ENCODE results near the gene CCL21.

CCL21 gene

DNA sequence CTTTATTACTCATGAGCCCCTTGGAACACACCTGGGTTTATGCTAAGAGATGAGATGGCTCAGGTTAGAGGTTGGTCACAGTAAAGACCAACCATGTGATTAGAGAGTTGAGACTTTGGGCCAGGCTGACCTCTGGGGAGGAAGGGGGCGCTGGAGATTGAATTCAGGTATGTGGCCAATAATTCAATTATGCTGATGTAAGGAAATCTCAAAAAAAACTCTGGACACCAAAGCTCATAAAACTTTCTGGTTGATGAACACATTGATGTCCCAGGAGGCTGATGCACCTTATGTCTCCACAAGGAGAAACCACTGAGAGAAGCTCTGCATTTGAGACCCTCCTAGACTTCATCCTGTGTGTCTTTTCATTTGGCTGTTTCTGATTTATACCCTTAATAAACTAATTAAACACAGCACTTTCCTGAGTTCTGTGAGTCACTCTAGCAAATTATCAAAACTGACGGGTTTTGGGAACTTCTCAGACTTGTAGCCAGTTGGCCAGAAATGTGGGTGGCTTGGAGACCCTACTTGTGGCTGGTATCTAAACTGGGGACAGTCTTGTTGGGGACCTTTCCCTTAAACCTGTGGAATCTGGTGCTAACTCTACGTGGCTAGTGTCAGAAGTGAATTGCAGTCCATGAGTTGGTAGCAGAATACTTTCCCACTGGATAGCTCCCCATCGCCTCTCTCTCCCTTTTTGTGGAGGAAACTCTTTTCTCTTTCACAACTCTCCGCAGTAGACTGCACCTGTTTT is 40.0 kb downstream of the CCL21 start:
- DNase-seq = no peak

DNA sequence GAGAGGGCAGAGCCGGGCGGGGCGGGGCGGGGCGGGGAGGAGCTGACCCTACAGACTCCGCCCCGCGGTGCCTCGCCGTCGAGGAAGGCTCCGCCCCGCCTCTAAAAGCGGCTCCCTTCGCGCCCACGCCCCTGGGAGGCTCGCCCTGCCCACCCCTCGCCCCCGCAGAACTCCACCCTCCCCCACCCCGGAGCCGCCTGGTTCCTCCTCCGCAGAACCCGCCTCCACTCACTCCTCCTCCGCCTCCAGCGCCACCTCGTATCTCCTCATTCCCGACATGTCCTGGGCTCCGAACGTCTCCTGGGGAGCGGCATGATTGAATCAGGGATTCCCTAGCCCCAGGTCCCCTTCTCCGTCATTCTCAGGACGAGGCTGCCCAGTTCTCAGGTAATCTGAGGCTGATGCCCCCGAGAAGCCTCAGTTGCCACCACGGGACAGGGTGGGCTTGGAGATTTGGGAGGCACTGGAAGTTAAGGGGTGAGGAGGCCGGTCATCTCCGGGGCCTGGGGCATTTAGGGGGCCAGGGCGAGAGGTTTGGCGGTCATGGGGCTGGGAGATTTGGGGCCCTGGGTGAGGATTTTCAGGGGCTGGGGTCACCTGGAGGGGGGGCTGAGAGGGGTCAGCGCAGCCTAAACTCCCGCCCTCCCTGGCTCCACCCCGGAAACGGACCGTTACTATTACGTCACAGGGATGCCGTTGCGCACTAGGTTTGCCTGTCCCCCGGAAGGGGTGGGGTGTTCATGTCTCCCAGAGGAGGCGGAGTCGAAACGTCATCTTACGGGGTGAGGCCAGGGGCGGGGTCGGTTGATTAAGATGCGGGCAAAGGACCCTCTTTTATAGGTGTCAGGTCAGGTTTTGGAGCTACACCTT is 44.3 kb downstream of the CCL21 start:
- peak; percentile 84 to 87 for DNase-seq

DNA sequence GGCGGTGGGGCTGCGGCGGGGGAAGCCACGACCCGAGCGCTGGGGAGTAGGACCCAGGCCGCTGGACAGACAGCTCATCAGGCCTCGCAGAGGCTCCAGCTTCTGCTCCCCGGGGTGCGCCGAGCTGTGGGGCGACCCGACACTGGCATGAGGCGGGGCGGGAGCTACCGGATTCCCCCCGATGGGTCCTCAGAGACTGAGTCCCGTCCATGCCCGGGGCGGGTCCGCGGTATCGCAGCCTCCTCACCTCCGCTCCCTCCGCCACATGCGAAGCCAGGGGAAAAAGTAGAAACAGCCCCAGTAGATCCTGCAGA is 44.9 kb downstream of the CCL21 start:
- DNase-seq = no peak

DNA sequence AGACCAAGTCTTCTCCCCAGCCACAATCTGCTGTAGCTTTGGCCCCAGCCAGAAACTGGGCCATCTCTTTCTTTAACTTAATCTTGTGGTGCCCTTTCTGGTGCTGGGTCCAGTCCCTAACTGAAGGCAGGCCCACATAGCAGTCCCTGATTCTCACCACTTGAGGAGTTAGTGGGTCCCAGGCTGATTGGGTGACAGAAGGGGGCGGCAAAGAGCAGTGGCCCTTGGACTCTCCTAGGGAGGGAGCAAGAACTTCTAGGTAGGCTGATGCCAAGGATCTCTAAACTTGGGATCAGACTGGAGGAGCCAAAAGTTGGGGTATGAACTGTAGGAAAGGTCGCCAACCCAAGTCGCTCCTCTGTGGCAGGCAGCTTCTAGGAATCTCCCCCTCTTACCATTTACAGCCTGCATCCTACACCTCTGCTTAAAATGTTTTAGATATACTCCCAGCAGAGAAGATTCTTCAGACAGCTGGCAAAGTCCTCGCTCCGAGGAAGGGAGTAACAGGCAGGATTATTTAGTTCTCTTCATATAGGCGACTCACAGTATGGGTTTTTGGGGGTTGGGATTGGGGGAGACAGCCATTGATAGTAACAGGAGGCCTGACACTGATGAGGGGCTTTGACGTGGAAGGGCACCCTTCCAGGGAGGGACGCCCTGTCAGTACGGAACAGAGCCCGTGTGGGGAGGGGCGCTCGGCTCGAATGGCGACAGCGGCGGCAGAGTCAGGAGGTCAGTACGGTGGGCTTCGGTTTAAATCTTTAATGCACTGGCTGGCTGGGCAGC is 45.5 kb downstream of the CCL21 start:
- DNase-seq = peak; percentile 56 to 61

DNA sequence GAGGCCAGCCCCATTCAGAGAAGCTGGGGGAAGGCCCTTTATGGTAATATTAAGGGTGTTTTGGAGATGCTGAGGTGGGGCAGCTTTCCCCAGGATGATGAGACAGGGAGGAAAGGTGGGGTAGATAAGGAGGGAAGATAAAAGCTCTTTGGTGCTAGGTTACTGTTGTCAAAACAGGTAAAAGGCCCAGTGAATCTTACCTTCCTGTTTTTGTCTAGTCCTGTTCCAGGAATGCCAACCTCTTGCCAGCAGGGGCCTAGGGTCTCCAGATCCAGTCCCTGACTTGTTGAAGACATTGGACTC is 46.7 kb downstream of the CCL21 start:
- DNase-seq = no peak

DNA sequence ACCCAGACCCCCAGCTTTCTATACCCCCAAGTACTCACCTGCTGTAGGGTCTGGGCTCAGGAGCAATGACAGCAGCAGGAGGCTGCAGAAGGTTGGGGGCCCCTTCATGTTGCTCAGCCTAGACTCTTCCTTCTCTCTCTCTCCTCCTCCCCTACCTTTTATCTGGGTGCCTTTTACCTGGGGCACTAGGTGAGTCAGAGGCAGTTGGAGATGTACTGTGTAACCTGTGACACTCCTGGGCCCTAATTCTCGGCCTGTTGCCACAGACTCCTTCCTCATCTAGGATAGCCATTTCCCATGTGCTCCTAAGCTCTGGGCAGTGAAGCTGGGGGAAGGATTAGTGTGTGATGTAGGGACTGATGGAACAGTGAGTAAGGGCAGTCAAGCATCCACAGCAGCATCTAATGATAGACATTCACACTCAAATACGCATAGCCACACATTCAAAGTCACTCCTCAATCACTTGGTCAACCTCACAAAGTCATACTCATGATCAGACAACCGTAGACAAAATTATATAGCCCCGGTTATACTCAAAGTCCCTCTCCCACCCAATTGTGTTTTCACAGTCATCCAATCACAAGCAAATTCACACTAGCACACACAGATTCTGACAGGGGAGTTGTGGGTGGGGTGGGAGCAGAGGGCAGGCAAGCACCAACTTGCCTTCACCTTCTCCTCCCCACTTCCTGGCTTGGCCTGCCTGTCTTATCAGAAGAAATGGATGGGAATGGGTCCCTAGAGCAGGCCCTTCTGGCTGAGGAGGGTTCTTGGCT is 47.2 kb downstream of the CCL21 start, which contains the start of gene CCL27:
TSS of gene CCL27 (minus strand) at position 132 of the 777 bp plus-strand sequence. CDS start at position 108, 24 bp downstream.
- no peak for DNase-seq

DNA sequence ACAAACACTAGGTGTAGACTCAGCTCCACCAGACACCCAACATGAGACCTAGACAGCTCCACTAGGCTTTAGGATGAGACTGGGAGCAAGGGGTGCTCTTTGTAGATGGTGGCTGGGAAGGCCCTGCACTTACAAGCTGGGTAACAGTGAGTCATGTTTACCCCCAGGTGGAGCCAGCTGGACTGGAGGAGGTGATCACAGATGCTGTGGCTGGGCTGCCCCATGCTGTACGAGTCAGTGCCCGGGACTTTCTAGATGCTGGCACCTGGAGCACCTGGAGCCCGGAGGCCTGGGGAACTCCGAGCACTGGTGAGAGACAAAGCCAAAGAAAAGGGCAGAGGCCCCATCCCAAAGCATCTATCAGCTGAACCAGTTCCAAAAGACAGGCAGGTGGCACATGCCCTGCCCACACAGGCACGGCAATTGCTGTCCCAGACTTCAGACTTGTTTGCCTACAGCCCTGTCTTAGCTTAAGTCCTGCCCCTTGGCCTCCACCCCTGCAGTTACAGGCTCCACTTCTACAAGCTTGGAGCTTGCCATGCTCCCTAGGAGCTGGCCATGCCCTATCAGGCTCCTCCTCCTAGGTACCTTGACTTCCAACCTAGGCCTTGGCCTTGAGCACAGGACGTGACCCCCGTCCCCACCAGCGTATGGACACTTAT is 50.2 kb downstream of the CCL21 start:
- DNase-seq = no peak

Measured in activated CD4-positive, alpha-beta T cell treated with anti-CD3 and anti-CD28 coated beads, Interleukin-2, amount 50 U/mL, for 4 hours (primary cell).